ENCODE measurements around the gene RBM20.
"Not testable (repeated sequence)": the region's sequence is repeated elsewhere in the genome, so short reads cannot be mapped to it uniquely, and the experiment has no call there.

Gene RBM20

DNA sequence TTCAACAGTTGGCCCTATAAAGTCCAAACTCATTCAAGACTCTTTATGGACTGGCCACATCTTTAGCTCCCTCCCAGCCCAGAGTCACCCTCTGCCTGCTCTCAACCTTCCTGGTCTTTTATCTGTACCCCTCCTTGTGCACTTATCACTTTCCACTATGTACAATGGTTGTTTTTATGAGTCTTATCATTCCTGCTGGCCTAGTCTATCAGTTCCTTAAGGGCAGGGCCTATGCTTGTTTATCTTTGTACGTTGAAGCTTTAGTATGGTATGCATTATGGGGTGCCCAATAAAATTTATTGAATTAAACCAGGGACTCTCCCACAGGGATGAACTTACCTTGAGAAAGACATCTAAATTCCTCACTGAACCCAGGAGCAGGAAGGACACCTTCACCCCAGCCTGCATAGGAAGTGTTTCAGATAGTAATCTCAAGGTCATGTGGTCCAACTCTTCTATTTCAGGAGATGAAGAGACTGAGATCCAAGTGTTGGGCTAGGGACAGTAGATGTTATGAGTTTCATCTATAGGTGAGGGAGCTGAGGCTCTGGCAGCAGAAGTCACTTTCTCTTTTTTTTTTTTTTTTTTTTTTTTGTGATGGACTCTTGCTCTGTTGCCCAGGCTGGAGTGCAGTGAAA, 214.3 kb downstream of the RBM20 start:
- no peak for DNase-seq

DNA sequence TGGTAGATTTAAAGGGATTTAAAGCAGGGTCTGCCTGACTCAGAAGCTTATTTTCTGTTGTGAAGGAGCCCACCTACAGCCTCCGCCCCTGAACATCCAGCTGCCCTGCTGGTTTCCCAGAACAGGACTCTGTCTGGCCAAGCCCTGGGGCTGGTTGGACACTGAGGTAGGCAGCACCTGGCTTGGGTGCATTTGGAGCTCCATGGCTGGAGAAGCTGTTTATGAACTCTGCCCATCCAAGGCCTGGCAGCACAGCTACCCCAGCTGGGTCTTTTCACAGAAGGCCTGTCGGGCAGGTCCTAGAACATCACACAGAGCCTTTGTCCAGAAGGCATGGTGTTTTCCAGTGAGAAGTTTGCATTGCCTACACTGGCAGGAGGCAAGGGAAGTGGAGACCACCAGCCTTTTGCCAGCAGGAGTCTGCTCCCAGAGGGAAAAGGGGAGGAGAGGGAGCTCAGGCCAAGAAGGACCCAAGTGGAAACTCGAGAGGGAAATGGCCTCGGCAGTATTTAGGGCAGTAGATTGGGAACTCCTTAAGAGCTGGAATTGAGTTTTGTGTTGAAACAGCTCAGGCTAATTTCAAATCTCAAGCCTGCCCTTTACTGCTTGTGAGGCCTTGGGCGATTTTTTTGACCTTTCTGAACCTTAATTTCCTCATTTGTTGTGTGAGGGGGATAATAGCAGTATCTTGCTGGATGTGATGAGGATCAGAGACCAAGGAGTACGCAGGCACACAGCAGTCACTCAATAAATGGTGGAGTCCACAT, 215.3 kb downstream of the RBM20 start:
- no peak for DNase-seq

DNA sequence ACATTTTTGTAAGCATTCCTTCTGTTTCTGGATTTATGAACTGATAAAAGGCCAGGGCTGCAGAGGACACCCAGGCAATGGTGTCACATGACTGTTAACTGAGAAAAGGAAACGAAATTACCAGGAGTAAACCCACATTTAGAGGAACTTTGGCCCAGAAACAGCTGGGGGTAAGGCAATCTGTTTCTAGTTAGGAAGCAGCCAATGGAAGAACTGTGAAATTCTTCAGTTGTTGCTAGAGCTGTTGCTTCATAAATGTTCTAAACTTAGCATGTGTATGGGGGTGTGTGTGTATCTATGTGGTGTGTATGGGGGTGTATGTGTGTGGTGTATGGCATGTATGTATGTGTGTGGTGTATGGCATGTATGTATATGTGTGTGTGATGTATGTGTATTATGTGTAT, 215.8 kb downstream of the RBM20 start:
- peak; percentile 93 for DNase-seq

DNA sequence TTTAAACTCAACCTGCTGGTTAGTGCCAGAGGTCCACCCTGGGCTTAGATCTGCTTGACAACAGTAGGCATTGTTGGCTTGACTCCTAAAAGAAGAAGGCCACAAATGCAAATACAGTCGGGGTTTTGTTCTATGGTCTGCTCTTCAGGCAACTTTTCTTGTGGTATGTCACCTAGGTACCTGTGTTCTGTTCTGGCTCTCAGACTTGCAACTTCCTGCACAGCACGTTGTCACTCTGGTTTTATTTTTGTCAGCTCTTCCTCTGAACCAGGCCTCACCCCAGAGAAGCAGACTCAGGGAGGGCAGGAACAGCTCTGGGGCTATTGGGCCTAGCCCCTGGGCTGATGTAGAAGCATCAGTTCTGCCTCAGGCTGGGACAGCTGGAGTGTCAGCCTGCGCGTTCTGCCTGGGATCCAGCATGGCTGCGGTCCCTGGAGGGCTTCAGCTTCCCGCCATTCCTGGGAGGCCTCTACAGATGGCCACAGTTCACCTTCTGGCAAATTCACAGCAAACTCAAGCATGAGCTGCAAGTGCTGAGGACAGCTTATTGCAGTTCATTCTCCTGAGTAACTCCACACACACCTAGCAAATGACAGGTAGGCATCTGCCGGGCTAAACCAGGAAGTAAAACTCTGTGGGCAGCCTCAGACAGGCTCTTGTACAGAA, 216.6 kb downstream of the RBM20 start:
- DNase-seq = no peak

DNA sequence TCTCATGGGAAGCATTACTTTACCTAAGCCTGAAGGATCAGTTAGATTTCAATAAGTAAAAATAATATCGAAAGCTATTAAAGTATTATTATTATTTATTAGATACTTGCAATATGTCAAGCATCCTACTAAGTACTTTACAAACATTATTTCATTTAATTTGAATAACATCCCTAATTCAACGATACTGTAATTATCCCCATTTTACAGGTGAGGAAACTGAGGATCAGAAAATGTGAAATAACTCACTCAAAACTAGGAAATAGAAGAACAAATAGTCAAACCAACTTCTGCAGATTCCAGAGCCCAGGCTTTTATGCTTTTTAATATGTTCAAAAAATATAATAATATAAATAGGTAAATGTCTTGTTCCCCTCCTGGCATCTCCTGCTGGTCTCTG, 217.3 kb downstream of the RBM20 start:
- DNase-seq = no peak

DNA sequence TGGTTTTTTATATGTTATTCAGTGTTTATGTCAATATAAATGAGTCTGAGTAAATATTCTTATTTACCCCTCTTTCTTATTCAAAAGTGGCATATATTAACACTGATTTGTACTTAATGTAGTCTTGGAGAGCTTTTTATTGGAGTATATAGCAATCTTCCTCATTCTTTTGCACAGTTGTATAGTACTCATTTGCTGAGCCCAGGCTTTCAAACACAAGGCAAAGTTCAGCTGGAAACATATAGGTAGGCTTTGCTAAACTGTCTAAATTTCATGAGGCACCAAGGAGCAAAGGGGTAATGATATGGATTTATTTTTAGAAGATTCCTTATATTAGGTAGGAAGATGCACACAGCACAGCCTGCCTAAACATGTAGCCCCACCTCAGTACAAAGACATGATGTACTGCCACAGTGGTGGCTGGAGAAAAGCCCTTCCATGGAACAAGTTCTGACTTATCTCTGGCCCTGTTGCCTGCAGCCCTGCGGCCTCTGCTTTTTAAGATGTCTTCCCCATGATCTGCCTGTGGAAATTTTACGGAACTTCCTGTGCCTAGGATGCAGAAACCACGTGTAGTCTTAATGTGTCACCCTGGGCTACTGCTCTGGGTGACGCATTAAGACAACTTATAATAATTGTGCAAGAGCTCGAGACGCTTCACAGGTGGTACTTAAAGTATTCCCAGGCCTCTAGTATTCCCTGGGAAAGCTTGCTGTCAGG, 218.0 kb downstream of the RBM20 start:
- DNase-seq = no peak

DNA sequence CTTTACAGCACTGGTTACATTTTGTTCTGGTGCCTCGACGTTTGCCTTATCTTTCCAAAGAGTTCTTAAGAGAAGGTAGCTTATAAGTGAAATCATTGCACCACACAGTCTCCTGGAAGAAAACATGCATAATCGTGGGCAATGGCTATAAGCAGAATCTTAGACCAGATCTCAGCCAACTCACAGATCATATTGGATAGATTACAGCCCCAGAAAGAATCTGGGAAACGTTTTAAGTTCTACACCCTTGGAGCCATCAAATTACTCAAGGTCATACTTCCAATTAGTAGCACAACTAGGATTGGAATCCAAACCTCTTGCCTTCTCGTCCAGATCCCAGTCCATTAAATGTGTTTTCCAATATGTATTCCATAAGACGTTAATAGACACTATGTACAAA, 218.8 kb downstream of the RBM20 start:
- no peak for DNase-seq

DNA sequence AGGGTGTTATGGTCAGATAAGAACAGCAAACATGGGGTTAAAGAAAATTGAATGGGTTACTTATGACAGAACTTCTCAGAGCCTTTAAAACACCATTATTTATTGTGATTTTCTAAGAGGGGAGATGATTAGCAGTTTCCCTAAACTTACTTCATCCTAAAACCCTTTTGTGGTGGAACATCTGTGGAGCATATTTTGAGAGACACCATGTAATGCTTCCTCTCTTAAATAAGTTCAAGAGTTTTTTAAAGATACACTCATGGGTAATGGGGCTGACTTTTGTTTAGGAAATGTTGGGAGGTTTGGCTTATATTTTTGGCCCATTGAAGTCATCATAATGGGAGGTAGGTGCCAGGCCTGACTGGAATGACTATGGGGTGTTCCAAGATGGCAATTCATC, 219.2 kb downstream of the RBM20 start:
- no peak for DNase-seq

DNA sequence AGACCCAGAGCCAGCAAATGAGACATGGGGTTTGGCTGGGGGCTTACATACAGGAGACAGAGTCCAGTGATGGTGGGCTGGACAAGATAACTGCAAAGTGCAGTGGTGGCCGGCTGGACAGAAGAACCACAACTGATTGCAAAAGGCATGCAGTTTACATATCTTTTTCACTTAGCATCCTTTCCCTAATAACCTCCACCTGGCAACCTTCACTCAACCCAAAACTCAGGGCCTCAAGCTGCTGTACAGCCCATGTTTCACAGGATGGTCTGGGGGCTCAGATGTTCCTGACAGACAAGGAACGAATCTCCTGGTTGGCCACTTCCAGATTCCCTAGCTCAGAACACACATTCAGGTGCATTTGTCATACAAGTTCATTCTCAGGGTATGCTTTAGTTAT, 219.8 kb downstream of the RBM20 start:
- DNase-seq = no peak

DNA sequence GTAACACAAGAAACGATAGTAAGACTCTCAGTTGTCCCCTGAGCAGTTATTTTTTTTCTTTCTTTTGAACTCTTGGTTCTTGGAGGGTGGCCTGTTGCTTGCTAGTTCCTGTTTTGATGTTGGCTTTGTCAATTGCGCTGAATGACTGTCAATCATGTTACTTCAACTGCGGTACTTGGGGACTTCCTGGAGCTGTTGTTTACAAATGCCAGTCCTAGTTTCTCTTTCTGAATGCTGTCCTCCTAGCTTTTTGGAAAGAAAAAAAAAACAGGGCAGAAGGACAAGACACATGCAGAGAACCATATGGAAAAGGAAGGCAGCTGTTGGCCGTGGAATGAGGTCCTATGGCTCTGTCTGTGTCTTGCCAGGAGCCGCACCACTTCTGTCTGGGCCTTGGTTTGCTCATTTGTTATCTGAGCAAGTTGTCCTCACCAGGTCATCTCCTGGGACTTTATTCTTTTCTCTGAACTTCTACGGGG, 220.6 kb downstream of the RBM20 start:
- peak; percentile 31 for DNase-seq

DNA sequence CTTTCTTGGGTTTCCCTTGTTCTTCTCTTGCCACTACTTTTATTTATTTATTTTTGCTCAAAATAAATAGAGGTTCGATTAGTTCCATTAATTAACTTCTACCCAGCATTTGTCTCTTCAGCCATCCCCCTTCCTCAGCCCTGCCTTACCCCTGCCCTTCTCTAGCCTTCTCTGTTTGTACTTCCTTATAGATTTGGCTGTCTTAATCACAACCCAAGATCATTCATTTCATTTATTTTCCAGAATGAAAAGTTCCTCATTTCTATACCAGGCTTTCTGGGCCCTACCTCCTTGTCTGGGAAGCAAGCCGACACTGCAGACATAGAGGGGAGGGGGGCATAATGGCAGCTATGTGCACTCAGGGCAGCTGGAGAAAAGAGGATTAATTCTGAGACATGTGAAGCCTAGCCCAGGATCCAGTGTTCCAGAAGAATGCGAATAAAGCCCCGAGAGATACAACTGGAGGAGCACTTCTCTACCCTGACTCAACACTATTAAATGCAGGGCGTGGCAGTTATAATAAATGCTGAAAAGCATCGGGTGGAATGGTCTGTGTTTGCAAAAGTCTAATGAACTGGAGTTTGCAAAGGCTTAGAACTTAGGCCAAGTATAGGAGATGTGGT, 221.2 kb downstream of the RBM20 start:
- peak; percentile 85 for DNase-seq

DNA sequence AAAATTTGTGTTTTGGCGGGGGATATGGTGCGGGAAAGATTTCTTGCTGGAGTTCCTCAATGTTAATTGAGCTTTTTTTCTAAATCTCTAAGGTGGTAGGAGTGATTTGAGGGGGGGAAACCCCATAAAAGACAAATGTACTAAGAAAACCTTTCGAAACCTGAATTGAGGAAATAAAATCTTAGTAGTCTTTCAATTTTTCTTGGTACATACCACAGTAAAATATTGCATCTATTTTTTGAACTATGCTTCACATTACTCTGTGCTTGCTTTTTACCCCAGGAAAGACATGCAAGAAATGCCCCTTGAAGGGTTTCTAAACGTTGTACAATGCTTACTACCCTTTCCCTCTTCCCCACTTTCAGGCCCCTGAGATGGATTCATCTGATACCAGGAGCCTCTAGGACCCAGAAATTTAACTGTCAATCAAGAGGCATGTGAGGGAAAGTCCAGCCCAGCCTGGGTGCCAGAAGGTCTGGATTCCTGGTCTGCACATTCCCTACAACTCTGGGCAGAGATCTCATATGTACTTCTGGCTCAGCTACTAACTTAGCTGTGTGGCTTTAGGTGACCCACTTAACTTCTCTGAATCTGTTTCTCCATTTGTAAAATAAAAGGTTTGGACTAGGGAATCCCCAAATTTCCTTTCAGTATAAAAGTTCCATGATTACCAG, 221.8 kb downstream of the RBM20 start:
- peak; percentile 36 for DNase-seq

DNA sequence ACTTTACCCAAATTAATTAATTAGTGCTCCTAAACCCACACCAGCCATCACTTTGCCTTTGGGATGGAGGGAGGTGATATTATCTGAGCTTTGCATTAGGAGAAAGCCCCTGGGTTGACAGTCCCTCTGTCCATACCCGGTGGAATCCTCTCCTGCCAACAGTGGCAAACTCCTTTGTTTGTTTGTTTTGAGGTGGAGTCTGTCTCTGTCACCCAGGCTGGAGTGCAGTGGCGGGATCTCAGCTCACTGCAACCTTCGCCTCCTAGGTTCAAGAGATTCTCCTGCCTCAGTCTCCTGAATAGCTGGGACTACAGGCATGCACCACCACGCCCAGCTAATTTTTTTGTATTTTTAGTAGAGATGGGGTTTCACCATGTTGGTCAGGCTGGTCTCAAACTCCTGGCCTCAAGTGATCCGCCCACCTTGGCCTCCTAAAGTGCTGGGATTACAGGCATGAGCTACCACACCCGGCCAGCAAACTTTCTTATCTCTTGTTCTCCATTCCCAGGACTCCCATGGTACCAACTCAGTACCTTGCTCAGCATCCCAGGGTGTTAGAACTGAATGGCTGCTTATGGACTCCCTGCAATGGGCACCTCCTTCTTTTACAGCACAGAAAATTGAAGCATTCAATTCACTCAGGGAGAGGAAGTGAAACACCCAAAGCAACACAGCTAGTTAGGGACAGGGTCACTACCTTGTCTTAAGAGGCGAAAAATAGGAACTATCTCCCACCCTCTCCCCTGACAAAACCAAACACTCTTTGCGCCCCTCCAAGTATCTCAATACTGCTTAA, 223.1 kb downstream of the RBM20 start:
- not testable (repeated sequence) for DNase-seq

DNA sequence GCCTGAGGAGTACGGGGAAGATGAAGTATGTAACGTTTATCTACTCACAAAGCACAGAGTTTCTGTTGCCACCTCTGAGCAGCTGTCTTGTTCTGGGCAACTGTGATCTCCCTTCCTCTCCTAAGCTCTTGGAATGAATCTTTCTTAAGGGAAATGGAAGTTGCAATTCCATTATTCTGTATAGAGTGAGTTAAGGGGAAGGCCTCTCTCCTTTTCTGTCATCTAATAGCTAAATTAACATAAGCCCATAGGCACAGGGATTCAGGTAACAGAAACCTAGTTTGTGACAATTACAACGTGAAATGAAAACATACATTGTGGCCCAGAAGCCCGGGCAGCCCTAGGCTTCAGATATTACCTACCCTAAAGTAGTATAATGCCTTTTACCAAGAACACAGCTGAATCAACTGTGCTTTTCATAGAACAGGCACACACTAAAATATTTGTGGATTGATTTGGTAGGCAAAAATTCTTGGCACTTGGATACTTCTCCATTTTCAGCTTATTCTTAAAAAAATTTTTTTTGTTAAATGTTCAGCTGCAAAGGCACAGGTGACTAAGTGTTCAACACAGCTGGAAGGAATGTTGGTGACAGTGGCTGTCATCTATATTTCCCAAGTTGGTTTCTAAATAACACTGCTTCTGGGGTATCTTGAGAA, 223.8 kb downstream of the RBM20 start:
- DNase-seq = peak; percentile 31

DNA sequence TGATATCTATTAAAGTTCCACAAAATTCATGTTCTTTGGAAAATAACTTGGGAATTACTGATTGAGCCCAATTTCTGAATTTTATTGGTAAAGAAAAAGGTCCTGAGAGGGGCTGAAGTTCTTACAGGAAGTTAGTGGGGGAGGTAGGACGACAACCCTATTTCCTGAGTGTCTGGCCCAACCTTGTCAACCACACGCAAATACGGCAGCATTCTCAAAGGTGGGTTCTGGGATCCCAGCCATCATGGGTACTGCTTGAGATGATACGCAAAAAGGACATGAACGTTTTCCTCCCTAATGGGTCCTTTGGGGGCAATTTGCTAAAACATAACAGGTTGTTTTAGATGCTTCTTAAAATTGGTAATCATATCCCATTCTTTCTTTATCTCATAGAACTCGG, 224.8 kb downstream of the RBM20 start:
- no peak for DNase-seq

DNA sequence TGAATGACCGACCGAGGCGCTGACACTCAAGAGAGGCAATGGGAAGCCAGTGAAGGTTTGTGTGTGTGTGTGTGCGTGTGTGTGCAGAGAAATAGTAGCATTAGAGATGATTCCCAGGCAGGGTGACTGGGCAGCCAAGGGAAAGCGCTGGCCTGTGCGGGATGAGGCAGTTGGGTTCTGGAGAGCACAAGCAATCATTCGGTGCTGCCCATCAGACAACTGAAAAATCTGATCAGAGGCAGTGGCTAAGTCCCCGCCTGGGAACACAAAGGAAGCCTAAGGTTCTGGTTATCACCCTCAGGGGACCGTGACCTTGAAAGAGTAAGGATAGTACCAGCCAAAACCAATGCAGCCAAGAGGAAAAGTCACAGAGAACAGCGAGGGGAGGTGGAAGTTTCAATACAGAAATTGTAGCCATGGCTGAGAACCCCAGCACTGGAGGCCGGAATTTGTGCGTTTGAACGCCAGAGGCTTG, 226.7 kb downstream of the RBM20 start:
- DNase-seq = peak; percentile 25

DNA sequence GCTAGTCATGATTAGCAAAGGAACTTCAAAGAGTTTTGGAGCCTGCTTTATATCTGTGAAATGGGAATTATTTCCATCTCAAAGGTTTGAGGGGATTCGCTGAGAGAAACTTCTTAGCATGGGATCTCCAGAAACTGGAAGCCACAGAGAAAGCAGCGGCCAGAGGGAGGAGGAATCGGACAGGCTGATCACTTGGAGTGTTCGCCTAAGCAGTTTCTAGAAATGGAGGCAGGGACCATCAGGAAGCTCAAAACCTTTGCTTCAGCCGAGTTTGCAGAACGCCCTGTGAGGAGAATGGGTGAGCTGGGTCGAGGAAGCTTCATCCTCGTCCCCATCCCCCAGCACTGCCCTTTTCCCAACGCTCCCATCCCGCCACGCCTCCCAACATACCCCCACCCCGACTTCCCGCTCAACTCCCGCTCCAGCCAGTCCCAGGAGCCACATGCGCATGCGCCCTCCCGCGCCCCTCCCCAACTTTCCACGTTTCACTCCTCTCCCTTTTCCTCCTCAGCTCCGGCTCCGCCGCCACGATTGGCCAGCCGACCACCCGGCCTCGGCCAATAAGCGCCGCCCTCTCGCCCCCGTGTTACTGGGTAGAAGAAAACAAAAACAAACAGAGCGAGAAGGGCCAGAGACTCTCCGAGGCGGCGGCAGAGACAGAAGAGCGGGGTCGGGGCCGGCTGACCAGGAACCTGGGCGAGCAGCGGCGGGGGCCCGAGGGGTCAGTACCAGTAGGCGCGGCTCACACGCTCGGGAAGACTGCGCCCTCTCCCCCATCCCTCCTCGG, 227.4 kb downstream of the RBM20 start, which contains the start of gene PDCD4:
TSS of gene PDCD4 (plus strand) at position 631 of the 787 bp plus-strand sequence. CDS start 4,100 bp downstream, outside the sequence.
- DNase-seq = peak; percentile 99

DNA sequence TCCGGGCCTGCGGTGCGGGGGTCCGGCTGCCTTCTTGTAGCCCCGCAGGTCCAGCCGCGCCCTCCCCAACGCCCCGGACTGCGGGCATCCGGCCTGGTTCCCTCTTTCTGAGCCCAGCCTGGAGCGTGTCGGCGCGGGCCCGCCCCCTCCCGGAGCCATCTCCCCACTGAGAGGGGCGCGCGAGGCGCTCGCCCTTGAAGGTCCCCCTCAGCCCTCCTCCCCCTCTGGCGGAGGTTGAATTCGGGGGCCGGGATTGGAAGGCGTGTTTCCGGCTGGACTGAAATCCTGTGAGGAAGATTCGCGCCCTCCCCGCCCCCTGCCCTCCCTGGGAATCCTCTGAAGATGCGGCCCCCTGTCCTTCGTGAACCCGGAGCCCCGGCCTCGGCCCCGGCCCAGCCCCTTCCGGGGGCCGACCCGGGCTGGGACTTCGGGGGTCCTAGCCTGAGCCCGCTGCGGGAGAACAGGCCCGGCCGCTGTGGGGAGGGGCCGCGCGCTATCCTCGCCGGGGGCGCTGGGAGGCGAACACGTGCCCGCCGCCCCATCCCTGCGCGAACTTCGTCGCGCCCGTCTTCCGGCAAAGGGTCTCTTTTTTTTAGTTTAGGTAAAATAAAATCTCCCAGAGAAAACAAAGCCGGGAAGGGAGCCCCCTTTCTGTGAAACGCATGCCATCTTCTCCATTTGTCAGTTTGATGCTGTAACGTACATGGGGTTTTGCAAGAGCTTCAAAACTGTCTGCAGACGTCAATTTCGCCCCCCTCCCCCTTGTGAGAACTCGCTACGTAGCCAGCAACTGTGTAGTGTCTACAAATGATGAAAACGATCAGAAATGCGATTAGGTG, 228.2 kb downstream of the RBM20 start:
- DNase-seq = peak; percentile 83

Measured in fibroblast of skin of scalp (primary cell).